ENCODE measurements around the gene QARS1.

Gene QARS1

DNA sequence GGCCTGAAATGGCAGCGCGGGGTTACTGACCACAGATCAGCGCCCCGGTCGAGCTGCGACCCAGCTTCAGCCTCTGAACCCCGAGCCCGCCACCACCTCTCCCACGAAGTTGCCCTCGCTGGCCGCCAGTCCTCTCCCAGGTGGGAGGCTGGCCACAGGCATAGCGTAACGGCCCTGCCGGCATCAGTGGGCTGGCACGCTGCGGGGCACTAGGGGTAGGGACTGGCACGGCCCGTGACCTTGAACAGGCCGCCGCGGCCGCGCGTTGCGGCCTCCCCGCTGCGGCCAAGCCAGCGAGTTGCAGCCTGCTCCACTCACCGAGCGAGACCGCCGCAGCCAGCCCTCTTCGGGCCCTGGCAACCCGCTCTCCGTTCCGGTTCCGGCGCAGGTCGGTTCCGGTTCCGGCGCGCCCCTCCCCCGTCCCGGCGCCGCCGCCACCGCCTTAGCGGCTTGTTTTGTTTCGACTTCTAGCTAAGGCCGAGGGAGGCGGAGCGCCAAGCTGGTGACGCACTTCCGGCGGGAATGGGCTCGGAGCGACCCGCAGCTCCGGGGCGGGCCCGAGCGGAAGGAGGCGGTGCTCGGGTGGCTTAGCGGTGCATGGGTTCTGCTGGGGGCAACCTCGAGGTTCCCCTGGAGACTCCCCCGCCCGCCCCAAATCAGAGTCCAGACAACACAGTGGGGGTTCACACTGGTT lies 16.0 kb upstream of the QARS1 start, which contains the start of gene USP19:
Gene USP19 (minus strand): TSS at position 386 of the 694 bp plus-strand sequence. CDS start 1,678 bp downstream, outside the sequence.
- DNase-seq (ENCODE audit: low read depth in 4 of 4, low spot score in 1 of 4), result peak; percentile 79 to 92 (median 88)

DNA sequence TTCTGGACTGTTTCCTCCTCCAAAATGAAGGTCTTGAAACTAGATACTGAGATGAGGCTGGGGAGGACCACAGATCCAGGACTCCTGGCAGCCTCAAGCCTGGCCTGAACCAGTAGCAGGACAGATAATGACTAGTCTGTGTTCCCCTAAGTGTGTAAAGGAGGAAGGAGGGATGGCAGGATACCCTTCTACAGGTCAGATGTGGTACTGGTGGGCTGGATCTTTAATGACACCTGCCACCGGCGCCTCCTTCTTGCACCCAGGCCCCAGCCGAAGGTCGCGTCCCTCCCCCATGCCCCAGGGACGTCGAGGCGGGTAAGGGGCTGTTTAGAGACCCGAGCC lies 15.5 kb upstream of the QARS1 start:
- DNase-seq (ENCODE audit: low read depth in 4 of 4, low spot score in 1 of 4), result no peak

DNA sequence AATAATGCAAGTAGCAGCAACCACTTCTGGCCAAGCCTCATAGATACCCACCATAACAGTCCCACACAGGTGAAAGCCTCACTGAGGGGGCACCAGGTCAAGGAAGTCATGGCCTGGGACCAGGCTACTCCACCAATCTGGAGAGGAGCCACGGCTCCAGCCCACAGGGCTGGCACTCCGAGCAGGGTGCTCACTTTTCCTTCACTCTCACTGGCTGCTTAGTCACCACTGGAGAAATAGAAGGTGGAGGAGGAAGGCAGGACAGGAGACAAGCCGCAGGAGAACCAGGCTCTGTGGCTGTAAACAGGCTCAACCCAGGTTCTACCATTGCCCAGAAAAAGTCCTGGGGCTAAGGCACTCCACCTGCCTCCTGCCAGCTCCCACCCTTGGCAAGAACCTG lies 14.9 kb upstream of the QARS1 start:
- DNase-seq (ENCODE audit: low read depth in 4 of 4, low spot score in 1 of 4), result no peak

DNA sequence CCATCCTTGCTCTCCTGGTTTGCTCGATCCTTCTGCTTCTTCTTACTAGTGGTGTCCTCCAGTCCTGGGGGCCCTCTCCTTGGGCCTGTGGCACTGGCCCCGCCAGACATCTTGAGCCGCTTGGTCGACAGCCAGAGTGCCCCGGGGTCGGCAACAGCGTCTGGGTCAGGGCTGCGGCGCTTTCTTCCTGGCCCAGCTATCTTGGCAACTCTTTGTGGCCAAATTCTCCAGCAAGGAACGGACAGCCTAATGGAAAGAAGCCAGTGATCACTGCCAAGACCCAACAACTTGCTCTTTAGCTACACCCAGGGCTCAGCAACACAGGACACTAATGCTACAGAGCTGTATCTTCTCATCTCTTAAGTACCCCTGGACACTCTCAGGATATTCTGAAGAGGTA lies 14.5 kb upstream of the QARS1 start:
- no peak for DNase-seq (ENCODE audit: low read depth in 4 of 4, low spot score in 1 of 4)

DNA sequence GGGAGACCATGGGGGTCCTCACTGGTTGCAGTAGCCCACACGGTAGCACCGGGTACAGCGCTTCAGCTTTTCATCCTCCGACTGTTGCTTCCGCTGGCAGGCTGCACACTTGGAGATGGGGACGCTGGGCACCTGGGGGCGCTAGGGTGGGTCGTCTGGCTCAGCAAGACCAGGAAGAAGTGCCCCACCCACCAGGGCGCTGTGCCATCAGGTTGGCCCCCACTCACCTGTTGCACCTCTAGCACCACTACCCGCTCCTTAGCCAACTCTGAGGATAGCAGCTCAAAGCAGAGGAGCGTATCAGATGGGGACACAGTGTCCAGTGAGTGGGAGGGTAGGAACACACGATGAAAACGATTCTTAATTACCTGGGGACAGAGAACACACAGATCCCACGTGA lies 7.7 kb upstream of the QARS1 start:
- DNase-seq (ENCODE audit: low read depth in 4 of 4, low spot score in 1 of 4), result no peak

DNA sequence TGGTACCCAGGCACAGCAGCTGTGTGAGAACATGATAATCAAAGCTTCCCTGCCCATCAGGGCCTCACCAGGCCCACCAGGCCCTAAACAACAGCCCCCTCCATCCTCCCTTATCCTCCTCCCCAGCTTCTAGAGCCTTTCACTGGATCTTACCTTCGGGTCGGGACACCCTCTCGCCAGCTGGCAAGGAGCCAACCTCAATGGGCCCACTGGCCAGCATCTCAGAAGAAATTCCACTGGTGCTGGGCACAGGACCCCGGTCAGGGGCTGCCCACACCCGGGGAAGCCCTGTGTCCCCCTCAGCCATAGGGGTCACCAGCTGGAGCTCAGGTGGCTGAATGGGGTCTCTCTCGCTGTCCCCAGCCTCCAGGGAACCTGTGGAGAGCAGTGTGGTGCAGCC lies 6.8 kb upstream of the QARS1 start:
- no peak for DNase-seq (ENCODE audit: low read depth in 4 of 4, low spot score in 1 of 4)

DNA sequence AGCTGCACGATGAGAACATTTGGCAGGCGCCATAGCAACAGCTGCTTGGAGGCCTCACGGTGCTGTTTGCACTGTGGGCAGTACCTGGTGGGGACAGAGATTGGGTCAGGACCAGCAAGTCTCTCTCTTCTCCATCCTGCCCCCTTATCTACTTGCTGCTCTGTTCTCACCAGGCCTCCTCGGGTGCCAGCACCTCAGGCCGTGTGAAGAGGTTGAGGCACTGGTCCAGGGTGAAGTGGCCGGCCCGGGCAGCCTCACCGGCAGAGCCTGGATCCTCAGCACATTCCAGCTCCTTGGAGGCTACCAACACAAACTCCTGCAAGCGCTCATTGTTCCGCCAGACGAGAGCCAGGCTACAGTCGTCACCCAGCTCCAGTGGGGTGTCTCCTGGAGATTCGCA lies 6.2 kb upstream of the QARS1 start:
- DNase-seq (ENCODE audit: low read depth in 4 of 4, low spot score in 1 of 4), result no peak

DNA sequence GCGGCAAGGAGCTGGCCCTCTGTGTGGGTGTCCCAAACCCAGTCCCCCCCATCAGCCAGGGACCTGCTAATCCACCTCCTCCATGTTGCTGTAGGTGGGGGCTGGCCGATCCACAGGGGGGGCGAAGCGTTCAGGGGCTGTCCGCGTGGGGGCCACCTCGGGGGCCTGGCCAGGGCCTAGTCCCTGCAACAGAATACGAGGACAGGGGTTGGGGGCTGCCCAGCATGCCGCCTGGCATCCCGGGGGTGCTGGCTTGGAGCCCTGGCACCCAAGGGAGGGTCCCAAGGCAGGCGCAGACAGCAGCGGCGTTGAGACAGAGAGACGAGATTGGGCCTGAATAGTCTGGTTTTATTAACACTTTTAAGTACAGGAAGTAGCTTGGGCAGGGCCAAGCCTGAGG lies 3.8 kb upstream of the QARS1 start:
- DNase-seq (ENCODE audit: low read depth in 4 of 4, low spot score in 1 of 4), result no peak

DNA sequence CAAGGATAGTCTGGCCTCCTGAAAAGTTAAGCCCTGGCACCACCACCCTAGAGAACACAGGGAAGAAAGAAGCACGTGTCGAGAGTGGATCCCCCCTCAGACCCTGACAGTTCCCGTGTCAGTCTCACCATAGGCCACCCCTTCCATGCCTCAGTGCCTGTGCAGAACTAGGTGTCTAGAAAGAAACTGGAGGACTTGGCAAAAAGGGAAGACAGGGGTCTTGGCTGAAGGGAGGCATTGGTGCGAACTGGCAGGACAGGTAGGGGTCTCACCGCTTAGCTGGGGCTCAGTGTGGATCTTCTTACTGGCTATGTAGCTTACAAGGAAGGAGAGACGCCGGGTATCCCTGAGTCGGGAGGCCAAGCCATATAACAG lies 518 bp downstream of the QARS1 start:
- DNase-seq (ENCODE audit: low read depth in 4 of 4, low spot score in 1 of 4), result no peak

DNA sequence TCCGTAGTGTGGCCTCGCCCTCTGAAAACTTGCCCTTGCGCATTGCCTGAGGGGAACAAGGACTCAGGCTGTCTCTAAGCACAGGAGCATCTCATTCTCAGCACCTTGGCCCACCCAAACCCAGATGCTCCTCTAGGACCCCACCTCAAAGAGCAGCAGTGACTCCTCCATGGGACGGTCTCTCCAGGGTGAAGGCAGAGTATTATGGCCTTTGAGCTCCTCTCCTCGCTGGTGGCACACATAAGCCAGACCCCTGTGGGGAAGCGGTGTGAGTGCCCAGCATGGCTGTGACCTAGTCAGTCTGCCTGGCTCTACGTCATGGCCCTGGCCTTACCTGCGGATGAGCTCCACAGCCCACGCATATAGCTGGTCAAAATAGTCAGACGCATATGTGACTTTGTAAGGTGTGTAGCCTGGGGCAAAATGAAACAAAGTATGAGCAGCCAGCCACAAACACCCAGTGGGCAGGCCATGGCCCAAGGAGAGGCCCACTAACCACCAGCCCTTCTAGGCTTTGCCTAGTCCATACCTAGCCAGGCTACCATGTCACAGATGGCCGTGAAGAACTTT lies 4.4 kb downstream of the QARS1 start:
- DNase-seq (ENCODE audit: low read depth in 4 of 4, low spot score in 1 of 4), result no peak

DNA sequence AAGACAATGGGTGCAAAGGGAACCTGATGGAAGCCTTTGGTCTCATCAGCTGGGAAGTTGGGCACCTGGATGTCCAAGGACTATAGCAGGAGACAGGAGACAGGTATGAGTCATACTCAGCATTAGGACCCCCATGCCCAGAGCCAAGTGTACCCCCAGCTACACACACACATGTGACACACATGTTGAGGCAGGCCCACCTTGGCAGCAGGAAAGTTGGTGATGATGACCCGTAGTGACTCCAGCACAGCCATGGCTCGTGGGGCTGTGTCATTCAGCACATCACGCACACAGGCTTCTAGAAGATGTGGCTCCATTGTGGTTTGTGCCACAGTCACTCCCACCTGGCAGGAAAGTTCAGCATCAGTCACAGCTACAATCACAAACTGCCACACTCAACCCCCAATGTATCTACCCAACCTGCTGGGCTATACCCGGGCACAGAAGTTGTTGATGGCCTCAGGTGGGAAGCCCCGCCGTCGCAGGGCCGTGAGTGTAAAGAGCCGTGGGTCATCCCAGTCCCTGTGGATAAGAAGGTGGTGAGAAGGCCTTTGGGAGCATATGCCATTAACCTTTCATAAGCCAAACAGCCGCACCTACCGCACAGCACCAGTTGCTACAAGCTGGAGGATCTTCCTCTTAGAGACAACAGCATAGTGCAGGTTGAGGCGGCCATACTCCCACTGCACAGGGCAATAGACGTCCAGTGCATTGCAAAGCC lies 5.5 kb downstream of the QARS1 start:
- DNase-seq (ENCODE audit: low read depth in 4 of 4, low spot score in 1 of 4), result no peak

DNA sequence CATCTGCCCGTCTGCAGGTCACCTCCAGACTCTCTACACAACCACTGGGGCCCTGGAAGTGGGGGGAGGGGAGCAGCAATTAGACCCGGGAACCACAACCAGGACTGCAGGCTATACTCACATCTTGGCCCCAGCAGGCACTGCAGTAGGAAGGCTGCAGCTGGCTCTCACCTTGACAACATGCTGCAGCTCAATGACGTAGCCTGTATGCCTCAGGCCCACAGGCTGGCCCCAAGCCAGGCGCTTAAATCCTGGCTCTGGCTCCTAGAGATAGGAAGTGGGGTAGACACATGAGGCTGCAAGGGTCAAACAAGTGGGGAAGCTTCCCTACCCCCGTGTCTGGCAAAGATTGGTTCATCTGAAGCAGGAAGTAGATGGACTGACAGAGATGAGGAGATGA lies 6.1 kb downstream of the QARS1 start:
- no peak for DNase-seq (ENCODE audit: low read depth in 4 of 4, low spot score in 1 of 4)

DNA sequence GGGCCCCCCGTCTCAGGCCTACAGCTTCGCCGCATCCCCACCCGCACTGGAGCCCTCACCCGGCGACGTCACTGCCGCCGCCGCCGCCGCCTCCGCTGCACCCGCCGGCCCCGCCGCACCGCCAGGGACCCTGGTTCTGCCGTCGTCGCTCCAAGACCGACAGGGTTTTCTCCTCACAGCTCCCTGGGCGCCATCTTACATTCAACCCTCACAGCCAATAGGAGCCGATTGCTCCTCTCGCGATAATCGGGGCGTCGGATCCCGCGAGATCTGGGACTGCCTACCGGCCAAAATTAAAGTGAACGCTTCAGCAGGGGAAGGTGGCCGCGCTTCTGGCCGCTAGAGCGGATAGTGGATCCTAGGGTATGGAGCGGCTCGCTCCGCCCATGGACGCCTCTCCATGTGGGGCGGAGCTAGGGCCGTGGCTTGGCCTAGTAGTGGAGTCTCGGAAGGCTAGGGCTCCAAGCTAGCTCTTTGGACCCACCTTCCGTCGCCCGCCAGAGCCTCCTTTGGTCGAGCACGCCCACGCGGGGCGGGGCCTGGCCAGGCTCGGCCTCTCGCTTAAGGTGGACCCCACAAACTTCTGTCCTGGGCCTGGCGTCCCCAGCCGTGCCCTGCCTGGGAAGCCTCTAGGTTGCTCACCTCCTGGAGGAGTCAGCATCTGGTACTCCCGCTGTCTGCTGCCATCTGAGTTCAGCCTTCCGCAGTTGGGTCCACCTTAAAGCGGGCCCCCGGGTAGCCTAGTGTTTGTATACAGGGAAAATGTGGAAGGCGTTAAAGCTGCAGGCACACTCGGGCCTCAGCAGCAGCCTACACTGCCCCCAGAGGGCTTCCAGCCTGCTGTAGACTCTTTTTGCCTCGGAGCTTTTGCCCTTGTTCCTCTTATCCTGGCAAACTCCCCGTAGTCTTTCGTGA lies 10.4 kb downstream of the QARS1 start, which contains the start of gene QRICH1:
Gene QRICH1 (minus strand): TSS at position 219 of the 915 bp plus-strand sequence. CDS start 17,054 bp downstream, outside the sequence.
- peak; percentile 84 to 94 (median 92) for DNase-seq (ENCODE audit: low read depth in 4 of 4, low spot score in 1 of 4)

DNA sequence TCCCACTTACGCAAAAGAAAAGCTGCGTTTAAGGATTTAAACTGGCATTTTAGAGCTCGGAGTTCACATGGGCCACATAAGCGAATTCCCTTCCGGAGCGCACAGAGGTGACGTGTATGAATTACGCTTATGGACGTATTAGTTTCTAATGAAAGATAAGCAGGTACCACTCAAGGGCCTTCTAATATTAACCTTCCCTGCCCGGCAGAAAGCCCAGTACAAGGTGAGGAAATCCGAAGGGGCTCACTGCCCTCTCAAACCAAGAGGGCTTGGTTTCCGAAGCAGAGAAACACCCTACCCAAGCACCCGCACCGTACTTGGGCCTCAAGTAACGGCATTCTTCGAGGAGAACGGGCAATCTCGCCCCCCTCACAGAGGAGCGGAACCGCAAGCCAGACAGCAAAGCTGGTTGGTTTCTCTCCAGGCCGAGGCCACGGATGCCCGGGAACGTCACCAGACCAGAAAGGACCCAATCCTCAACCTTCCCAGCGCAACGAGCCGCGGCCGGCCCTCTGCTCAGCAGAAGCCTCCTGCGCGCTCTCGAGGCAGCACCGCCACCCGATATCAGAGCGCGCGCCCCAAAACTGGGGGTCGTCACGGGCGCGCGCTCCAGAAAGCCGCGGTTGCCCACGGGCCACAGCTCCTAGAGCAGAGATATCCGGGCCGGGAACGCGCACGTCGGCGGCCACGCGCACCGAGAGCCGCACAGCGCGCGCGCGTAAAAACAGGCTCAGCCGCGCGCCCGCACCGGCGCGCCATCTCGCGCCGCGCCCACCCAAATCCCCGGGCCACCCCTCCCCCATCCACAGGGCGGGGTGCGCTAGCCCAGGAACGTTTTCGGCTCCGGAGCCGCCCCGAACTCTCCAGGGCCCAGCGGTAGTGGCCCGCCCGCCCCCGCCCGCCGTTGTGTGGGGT lies 11.4 kb downstream of the QARS1 start:
- peak; percentile 64 to 72 (median 68) for DNase-seq (ENCODE audit: low read depth in 4 of 4, low spot score in 1 of 4)

DNA sequence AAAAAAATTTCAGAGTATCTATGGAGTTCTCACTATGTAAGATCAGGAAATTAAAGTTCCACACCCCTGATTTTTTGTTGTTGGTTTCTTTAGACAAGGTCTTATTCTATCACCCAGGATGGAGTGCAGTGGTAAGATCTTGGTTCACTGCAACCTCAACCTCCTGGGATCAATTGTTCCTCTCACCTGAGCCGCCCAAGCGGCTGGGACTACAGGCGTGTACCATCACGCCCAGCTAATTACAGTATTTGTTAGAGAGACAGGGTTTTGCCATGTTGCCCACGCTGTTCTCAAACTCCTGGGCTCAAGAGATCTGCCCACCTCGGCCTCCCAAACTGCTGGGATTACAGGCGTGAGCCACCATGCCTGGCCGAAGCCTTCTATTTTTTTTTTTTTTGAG lies 23.1 kb downstream of the QARS1 start:
- DNase-seq (ENCODE audit: low read depth in 4 of 4, low spot score in 1 of 4), result no peak

DNA sequence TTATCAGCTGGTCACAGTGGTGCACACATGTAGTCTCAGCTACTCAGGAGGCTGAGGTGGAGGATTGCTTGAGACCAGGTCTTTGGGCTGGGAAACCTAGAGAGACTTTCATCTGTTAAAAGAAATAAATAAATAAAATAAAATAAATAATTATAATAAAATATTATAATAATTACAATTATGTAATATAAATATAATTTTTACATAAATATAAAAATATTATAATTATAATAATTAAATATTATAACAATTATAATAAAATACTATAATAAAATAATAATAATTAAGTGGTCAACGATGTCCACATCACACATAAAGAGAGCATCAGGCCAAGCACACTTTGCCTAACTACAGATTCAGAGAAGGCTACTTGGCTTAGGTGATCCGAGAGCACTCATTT lies 25.3 kb downstream of the QARS1 start:
- DNase-seq (ENCODE audit: low read depth in 4 of 4, low spot score in 1 of 4), result no peak

DNA sequence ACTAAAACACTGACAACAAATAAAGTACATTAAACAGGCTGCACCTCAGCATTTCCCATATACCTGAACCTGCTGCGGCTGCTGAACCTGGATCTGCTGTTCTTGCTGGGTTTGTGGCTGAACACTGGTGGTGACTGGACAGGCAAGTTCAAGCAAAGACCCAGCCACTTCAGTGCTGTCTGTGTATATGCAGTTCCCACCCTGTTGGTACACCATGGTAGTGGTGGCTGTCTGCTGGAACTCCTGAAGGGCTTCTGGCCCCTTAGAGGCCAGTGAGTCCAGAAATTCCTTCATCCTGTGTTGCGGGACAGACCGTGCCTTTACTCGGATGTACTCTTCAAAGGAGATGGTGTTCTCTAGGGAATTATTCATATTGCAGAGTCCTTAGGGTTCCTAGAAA lies 27.9 kb downstream of the QARS1 start:
- DNase-seq (ENCODE audit: low read depth in 4 of 4, low spot score in 1 of 4), result no peak

DNA sequence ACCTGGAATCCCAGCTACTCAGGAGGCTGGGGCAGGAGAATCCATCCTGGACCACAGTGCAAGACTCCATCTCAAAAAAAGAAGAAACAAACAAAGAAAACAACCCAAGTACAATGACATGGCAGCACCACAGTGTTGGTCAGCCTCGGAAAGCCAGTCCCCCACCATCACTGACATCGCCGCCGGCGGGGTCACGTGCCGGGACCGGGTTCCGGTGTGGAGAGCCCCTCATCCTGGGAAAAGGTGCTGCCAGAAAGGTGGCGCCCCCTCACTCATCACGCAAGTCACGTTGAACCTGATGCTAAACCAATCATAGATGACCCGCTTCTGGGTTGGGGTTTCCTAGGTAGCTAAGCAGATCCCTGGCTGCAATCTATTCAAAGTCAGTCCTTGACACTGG lies 28.4 kb downstream of the QARS1 start:
- DNase-seq (ENCODE audit: low read depth in 4 of 4, low spot score in 1 of 4), result no peak

DNA sequence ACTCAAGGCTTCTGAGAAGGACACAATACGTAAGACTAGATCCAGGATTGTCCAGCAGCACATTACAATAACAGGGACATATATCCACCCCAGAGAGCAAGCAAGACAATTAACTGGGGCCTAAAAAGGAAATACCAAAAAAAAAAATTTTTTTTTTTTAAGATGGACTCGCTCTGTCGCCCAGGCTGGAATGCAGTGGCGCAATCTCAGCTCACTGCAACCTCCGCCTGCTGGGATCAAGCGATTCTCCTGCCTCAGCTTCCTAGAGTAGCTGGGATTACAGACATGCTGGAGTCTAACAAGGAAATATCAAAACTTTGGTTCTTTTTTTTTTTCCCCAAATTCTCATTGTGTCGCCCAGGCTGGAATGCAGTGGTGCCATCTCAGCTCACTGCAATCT lies 46.5 kb downstream of the QARS1 start:
- DNase-seq (ENCODE audit: low read depth in 4 of 4, low spot score in 1 of 4), result no peak

DNA sequence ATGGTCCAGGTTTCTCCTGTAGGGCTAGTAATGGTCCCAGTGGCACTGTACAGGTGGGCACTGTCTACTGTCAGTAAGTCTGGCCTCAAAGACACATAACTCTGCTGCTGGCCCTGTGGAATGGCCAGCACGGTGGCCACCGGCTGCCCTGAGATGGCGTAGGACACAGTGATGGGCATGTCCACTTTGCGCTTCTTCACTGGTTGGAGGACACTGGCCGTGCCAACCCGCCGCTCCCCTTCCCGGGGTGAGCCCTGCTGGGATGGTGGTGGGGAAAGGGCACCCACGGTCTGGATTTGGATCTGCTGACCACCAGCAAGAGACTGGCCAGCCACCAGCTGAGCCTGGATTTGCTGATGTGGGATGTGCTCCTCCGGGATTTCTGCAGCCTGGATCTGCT lies 47.3 kb downstream of the QARS1 start:
- no peak for DNase-seq (ENCODE audit: low read depth in 4 of 4, low spot score in 1 of 4)

All from stimulated activated CD4-positive, alpha-beta T cell treated with anti-CD3 and anti-CD28 coated beads, Interleukin-1b, Interleukin-23, amount 100 ng/mL, for 24 hours (primary cell).